IPS-NIHi7 (cell line): ENCODE results near the gene DGCR2.
"Not testable (repeated sequence)": the region's sequence is repeated elsewhere in the genome, so short reads cannot be mapped to it uniquely, and the experiment has no call there.

Experiments used
- DNase-seq: peaks from one replicate; pipeline ENCODE4 v3.0.0; 2012; ENCODE audit warnings: mixed read lengths; ENCODE audit errors: extremely low spot score

The DGCR2 gene

DNA sequence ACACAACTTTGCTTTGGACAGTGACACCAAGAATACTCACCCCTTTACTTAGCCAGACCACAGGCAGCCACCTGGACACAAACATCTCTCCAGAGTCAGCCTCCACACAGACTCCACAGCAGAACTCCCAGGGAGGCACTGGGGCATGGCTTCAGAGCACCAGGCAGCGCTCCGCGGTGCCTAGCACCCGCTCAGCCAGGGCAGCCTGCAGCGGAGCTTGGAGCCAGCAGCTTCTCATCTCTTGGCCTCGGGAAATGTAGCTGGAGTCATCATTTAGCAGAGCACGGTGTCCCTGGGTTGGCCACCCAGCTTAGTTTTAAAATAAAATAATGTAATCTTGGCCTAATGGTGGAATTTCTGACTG is 91.3 kb downstream of the DGCR2 start:
- DNase-seq: not testable (repeated sequence)

- DNase-seq: not testable (repeated sequence)
These were observed 91.9 kb downstream of the DGCR2 start for GRCh38 chr22:19030226-19030888.

GRCh38 chr22:19029113-19030103 is 92.8 kb downstream of the DGCR2 start:
- DNase-seq: not testable (repeated sequence)

DNA sequence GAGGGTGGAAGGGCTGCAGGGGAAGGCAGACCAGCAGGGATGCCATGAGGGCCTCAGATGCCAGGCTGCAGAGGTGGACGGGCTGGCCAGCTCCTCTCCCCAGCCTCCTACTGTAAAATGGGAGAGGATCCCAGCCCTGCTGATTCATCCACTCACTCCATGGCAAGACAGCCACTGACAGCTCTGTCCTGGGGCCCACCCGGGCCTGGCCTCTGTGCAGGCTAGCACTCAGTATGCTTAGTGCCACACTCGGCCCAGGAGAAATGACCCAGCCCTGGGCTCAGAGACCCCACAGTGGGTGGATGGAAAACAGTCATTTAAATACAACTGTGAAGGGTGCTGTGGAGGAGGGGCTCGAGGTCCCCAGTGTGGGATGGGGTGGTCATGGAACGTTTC is 94.2 kb downstream of the DGCR2 start:
- DNase-seq: not testable (repeated sequence)

DNA sequence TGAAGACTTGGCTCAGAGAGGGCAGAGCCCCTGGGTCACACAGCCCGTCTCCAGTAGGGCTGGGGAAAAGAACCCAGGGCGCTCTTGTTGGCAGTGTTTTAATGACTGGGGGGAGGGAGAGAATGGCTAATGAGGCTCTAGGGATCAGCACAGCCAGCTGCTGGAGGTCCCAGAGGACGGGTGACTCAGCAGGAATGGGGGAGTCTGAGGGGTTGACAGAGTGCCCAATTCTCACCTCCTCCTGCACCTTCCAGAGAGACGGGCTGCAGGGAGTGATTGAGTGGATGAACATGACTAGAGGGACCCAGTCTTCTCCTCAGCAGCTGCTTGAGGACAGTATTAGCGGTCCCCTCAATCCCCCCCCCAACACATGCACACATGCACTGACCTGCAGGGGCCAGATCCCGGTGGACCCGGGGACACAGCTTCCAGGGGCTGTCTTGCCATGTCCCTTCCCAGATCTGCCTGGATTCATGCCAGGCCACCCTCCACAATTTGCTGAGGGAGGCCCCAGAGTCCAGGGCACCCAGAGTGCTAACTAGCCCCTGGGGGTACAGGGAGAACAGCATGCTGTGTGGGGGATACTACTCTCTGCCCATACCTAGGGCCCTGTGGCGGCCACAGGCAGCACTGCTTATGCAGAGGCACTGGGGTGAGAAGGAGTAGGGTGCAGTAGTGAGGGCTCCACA is 94.7 kb downstream of the DGCR2 start:
- not testable (repeated sequence) for DNase-seq

GRCh38 chr22:19026080-19026479 is 96.1 kb downstream of the DGCR2 start:
- DNase-seq: not testable (repeated sequence)

DNA sequence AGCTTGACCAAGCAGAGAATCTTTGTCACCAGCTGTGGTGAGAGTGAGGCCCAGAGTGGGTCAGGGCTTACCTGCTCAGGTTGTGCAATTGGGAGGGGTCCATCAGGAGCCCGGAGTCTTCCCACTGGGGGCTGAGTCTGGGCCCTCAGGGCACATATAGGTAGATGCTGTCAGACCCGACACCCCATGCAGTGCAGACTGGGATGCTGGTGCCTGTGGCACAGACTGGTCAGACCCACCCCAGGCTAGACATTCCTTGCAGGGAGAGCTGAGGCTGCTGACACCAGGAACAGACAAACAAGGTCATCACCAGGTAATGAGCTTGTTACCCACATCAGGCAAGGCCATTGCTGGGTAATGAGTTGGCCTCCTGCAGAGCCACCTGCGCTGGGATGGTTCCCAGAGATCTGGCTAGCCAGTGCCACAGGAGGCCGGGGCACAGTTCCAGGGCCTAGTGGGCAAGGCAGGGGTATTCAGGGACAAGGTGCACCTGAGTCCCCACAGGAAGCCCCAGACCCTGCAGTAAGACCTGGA is 97.2 kb downstream of the DGCR2 start:
- not testable (repeated sequence) for DNase-seq

GRCh38 chr22:19023931-19024330 is 98.3 kb downstream of the DGCR2 start:
- not testable (repeated sequence) for DNase-seq

DNA sequence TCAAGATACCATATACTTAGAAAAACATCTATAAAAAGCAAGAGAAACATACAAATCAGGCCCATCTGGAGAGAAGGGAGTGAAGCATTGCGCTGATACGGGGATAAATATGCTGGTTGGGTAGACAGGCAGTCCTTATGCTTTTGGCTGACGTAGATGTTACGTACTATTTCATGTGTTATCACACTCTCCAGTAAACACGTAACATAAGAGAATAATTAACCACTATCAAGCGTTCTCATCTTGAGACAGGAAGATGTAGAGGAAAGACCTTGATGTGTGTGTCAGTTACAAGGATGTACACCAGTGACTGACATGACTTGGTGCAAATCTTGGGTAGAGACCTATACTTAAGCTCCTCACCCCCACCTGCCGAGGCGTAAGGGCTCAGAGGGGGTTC is 99.5 kb downstream of the DGCR2 start:
- DNase-seq: no peak

GRCh38 chr22:19019679-19020032 is 102.6 kb downstream of the DGCR2 start:
- DNase-seq: no peak

DNA sequence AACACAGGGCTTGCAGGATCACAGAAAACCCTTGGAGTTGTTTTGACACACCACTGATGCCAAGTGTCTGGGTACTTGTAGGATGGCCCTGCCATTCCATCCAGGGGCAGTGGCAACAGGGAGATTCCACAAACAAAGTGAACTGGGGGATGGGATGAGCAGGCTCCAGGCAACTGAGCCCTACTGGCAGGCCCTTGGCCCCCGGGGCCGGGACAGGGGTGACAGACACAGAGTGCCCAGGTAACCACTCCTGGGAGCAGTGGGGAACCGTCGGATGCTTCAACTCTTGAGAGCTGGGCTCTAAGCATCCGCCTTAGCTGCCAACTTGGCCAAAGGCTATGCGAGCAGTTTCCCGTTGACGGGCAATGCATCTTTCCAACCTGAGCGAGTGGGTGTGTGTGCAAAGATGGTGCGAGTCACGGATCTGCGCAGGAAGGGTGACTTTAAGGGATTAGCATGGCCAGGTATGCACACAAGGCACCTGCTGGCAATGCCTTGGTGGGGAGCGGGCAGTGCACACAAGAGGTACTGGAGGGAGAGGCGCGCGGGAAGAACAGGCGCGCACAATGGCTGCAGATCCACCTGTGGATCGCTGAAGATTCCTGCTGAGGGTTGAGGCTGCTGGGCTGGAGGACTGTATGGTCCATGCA is 103.1 kb downstream of the DGCR2 start:
- no peak for DNase-seq

DNA sequence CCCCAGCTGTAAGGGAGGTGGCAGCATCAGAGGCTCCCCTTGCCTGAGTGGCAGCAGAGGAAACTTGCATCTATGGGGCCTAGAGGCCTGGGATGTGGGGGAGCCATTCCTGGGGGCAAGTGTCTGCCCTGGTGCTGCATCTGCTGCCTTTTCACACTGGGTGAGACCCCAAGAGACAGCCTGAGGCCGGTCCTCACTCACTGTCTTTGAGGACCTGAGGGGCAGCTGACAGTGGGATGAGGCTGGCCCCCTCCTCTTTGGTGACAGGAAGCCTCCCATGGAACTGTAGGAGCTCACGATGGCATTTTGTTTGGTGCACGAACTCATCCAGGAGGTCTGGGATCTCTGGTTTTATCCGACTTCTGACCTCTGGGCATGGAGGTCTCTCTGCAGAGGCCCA is 104.0 kb downstream of the DGCR2 start:
- no peak for DNase-seq

DNA sequence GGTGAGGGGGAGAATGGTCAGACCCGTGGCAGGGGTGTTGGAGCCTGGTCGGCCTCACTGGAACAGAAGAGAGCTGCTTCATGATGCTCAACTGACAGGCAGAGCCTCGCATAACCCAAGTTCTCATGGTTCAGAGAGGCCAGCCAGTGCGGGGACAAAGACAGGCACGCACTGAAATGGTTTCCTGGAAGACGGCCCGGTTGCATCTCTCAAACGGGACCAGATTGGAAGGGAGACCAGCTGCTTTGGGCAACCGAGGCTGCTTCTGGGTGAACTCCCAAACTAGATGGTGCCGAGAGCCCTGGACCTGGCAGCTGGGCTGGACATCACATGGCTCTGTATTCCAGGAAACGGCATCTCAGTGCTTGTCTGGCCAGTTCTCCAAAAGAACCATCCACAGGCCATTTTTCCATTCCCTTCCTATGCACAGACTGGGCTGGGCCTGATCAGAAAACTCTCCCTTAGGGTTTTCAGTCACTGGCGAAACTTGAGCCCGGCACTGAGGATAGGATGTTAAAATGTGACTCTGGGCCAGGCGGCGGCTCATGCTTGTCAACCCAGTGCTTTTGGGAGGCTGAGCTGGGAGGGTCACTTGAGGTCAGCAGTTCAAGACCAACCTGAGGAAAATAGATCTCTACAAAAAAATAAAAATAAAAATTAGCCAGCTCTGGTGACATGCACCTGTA is 106.0 kb downstream of the DGCR2 start:
- no peak for DNase-seq

GRCh38 chr22:19014886-19015285 is 107.3 kb downstream of the DGCR2 start:
- no peak for DNase-seq

DNA sequence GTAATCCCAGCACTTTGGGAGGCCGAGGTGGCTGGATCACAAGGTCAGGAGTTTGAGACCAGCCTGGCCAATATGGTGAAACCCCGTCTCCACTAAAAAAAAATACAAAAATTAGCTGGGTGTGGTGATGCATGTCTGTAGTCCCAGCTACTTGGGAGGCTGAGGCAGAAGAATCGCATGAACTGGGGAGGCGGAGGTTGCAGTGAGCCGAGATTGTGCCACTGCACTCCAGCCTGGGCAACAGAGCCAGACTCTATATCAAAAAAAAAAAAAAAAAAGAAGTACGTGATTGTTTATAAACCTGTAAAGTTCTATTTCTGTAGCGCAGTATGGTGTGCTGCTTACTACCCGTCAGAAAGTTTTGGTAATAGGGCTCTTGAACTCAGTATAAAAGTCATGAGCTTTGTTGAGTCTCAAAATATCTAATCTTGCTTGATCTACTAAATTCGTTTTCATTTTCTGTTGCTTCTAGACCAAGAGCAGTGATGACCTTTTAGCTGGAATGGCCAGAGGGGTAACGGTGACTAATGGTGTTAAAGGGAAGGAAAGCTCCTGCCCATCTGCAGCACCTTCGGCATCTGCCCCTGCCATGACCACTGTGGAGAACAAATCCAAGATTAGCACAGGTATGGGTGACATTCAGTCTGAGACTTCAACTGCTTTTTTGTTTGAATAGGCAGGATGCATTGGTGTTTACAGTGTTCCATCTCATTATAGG is 108.2 kb downstream of the DGCR2 start:
- DNase-seq: not testable (repeated sequence)

- DNase-seq: not testable (repeated sequence)
These were observed 108.8 kb downstream of the DGCR2 start for GRCh38 chr22:19013411-19013810.

GRCh38 chr22:19012308-19012986 is 109.8 kb downstream of the DGCR2 start:
- no peak for DNase-seq

- not testable (repeated sequence) for DNase-seq
These were observed 110.6 kb downstream of the DGCR2 start for GRCh38 chr22:19011611-19012010.

- no peak for DNase-seq
These were observed 111.1 kb downstream of the DGCR2 start for GRCh38 chr22:19011075-19011474.

- DNase-seq: no peak
These were observed 116.3 kb downstream of the DGCR2 start for GRCh38 chr22:19005905-19006304.
